Kidney glomerular epithelial cell (primary cell): ENCODE results near the gene PPP2R5C.

Experiments
- DNase-seq: peaks from one replicate; lab custom pipeline; 2025; lab: John Stamatoyannopoulos, UW

Gene PPP2R5C

GRCh38 chr14:101950100-101950499 is 188.6 kb downstream of the PPP2R5C start:
- no peak for DNase-seq

GRCh38 chr14:101950516-101951215 is 189.2 kb downstream of the PPP2R5C start:
- no peak for DNase-seq

- DNase-seq = no peak
These were observed 191.6 kb downstream of the PPP2R5C start for GRCh38 chr14:101953151-101953550.

- DNase-seq = no peak
These were observed 193.0 kb downstream of the PPP2R5C start for GRCh38 chr14:101954501-101954900.

GRCh38 chr14:101955695-101956161 is 194.2 kb downstream of the PPP2R5C start:
- DNase-seq = no peak

GRCh38 chr14:101956179-101956885 is 194.8 kb downstream of the PPP2R5C start:
- no peak for DNase-seq

GRCh38 chr14:101957406-101958234 is 196.1 kb downstream of the PPP2R5C start:
- no peak for DNase-seq

- no peak for DNase-seq
These were observed 197.1 kb downstream of the PPP2R5C start for GRCh38 chr14:101958418-101959180.

- DNase-seq = no peak
These were observed 197.8 kb downstream of the PPP2R5C start for GRCh38 chr14:101959277-101959676.

- no peak for DNase-seq
These were observed 198.7 kb downstream of the PPP2R5C start for GRCh38 chr14:101960225-101960624.

- peak; percentile 76 for DNase-seq
These were observed 199.7 kb downstream of the PPP2R5C start for GRCh38 chr14:101961011-101961721.

GRCh38 chr14:101961746-101962502 is 200.4 kb downstream of the PPP2R5C start:
- DNase-seq = no peak

- DNase-seq = no peak
These were observed 201.0 kb downstream of the PPP2R5C start for GRCh38 chr14:101962503-101962874.

- no peak for DNase-seq
These were observed 201.5 kb downstream of the PPP2R5C start for GRCh38 chr14:101963052-101963451.

GRCh38 chr14:101963656-101964296 is 202.3 kb downstream of the PPP2R5C start:
- DNase-seq = no peak

- peak; percentile 74 for DNase-seq
These were observed 203.0 kb downstream of the PPP2R5C start, which contains the start of gene DYNC1H1 for GRCh38 chr14:101964297-101965180. Gene DYNC1H1 (plus strand): TSS chr14:101964573. CDS start chr14:101964692, 119 bp downstream.

- DNase-seq = no peak
These were observed 203.7 kb downstream of the PPP2R5C start for GRCh38 chr14:101965181-101965544.

GRCh38 chr14:101965770-101966722 is 204.5 kb downstream of the PPP2R5C start:
- no peak for DNase-seq
